Measurements from ENCODE around the gene SLC39A13.

- TF ChIP-seq CTCF (IDR thresholded peaks at IDR 0.05): no peak
- no peak for TF ChIP-seq ZFX (IDR thresholded peaks at IDR 0.05; ENCODE audit: borderline replicate concordance)
Measured at GRCh38 chr11:47403571-47403970, 4.8 kb upstream of the SLC39A13 start.

Measured in 22Rv1 (cell line).